ENCODE data around the gene NRROS.

DNA sequence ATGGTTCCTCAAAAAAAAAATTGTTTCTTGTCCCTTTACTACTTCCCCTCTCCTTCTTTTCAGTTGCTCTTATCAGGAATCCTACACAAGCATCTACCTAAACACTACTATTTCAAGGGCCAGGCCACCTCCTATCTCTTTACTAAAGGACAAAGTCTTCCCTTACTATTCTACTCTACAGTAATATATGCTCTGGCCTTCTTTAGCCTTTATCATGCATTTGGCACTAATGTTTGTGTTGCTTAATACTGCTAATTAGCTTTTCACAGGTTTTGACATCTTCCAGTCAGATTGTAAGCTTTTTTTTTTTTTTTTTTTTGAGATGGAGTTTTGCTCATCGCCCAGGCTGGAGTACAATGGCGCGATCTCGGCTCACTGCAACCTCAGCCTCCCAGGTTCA is 67.2 kb downstream of the NRROS start:
- TF ChIP-seq, protein P1, sequence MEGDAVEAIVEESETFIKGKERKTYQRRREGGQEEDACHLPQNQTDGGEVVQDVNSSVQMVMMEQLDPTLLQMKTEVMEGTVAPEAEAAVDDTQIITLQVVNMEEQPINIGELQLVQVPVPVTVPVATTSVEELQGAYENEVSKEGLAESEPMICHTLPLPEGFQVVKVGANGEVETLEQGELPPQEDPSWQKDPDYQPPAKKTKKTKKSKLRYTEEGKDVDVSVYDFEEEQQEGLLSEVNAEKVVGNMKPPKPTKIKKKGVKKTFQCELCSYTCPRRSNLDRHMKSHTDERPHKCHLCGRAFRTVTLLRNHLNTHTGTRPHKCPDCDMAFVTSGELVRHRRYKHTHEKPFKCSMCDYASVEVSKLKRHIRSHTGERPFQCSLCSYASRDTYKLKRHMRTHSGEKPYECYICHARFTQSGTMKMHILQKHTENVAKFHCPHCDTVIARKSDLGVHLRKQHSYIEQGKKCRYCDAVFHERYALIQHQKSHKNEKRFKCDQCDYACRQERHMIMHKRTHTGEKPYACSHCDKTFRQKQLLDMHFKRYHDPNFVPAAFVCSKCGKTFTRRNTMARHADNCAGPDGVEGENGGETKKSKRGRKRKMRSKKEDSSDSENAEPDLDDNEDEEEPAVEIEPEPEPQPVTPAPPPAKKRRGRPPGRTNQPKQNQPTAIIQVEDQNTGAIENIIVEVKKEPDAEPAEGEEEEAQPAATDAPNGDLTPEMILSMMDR (IDR thresholded peaks at IDR 0.05; ENCODE audit: poor library complexity) = no peak
- TF ChIP-seq EZH2phosphoT487 (IDR thresholded peaks at IDR 0.05; ENCODE audit: low read depth, severe bottlenecking, unreplicated experiment) = no peak

Data from hepatocyte (in vitro differentiated cells).